Hematopoietic multipotent progenitor cell treated with erythropoietin and hydrocortisone succinate and interleukin-3 and kit ligand, for 6 days (in vitro differentiated cells): ENCODE measurements around the gene GJB1.
A peak's percentile ranks its signal among the peaks of the same experiment; 100 is the strongest.

Source experiments
- DNase-seq: peaks from one replicate; pipeline ENCODE4 v3.0.0-alpha.2; 2015

The GJB1 gene

DNA sequence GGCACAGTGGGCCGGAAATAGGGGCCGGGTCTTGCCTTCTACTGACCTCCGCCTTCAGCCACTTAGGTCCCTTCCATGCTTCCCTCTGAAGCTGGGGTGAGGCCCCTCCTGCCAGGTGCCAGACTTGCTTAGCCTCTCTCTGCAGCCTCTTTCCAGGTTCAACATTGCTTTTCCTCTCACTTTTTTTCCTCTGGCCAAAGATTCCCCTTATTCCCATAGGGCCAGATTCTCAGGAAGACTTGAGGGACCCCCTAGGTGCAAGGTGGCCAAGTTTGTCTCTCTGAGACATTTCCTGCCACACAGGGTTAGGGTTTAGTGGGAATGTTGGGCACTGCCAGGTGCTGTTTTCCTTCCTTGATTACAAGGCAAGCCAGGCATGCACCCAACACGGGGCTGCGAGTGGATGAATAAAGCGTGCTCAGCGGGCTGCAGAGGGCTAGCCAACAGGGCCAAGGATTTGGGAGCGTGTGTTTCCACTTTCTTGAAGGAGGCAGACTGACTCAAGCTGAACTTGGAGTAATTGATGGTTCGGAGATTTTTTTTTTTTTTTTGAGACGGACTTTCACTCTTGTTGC, 7.6 kb upstream of the GJB1 start:
- no peak for DNase-seq

- no peak for DNase-seq
These were observed 6.5 kb upstream of the GJB1 start for GRCh38 chrX:71216485-71216884.

DNA sequence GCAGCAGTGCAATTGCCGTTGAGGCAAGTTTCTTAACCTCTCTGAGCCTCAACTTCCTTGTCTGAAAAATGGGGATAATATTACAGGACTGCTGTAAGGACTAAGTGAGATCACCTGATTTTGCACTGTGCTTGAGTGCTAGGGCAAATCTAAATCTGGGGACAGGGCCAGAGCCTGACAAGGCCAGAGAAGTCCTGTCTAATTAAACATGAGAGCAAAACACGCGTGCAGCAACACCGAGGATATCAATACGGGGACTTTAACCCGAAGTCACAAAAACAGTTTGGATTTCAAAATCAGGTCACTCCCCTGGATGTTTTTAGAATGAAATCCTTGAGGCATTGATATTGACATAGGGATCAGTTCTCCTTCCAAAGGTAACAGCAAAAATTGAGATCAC, 5.7 kb upstream of the GJB1 start:
- no peak for DNase-seq

- DNase-seq, result no peak
These were observed 1.9 kb upstream of the GJB1 start for GRCh38 chrX:71221145-71221544.

DNA sequence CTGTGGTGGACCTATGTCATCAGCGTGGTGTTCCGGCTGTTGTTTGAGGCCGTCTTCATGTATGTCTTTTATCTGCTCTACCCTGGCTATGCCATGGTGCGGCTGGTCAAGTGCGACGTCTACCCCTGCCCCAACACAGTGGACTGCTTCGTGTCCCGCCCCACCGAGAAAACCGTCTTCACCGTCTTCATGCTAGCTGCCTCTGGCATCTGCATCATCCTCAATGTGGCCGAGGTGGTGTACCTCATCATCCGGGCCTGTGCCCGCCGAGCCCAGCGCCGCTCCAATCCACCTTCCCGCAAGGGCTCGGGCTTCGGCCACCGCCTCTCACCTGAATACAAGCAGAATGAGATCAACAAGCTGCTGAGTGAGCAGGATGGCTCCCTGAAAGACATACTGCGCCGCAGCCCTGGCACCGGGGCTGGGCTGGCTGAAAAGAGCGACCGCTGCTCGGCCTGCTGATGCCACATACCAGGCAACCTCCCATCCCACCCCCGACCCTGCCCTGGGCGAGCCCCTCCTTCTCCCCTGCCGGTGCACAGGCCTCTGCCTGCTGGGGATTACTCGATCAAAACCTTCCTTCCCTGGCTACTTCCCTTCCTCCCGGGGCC, 1.2 kb downstream of the GJB1 start:
- DNase-seq, result no peak

DNA sequence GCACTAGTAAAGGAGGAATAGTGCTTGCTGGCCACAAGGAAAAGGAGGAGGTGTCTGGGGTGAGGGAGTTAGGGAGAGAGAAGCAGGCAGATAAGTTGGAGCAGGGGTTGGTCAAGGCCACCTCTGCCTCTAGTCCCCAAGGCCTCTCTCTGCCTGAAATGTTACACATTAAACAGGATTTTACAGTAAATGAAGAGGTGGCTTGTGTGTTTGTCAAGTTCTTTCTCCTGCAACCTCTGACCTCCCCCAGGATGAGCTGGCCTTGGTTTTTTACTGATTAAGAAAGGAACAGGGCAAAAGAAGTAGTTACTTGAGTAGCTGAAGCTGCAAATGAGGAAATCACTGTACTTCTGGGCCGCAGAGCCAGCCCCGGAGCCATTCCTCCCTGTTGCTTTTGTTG, 2.0 kb downstream of the GJB1 start:
- no peak for DNase-seq

DNA sequence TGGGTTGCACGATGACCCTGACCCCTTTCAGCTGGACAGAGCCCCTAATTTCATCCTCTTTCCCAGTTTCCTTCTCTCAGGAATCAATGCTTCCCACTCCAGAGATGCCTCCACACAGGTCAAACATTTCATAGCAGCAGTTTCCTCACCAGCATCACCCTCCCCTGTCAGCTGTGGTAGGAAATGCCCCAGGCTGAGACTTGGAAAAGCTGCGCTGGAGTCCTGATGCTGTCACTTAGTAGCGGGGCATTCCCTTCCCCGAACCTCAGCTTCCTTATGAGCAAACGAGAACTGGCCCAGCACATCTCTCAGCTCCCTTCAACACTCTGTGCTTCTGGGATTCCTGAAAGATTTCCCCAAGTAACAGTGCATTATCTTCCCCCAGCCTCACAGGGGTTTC, 2.7 kb downstream of the GJB1 start:
- DNase-seq, result no peak

GRCh38 chrX:71227370-71228062, 4.5 kb downstream of the GJB1 start:
- peak; percentile 20 for DNase-seq

DNA sequence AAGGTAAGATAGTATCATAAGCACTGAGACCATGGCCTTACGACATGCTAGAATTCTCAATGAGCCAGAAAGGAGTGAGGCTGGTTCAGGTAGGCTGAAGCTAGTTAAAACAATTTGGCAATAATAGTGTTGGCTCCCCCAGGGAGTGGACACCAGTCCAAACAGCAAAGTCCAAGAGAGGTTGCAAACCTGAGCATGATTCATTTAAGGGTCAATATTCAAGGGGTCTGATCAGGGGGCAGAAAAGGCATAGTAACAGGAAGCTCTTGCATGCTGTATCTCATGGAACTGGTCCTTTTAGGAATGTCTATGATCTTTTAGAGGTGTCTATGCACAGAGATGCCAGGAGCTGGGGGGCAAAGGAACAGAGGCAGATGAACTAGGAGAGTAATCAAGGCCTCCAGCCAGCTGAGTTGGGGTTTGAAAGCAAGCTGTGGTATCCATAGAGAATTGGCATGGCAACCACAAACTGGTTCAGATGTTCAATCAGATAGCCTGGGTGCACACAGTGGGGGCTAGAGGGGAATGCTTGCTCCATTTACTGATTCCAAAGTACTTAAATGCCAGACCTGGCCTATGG, 5.1 kb downstream of the GJB1 start:
- DNase-seq, result no peak

DNA sequence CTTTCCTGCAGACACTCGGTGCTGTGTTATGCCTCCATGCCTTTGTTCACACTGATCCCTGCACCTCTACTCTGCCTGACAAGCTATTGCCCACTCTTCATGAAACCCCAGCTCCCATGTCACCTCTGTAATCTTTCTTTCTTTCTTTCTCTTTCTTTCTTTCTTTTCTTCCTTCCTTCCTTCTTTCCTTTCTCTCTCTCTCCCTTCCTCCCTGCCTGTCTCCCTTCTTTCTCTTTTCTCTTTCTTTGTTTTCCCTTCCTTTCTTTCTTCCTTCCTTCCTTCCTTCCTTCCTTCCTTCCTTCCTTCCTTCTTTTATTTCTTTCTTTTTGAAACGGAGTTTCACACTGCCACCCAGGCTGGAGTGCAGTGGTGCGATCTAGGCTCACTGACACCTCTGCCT, 12.5 kb downstream of the GJB1 start:
- no peak for DNase-seq

- DNase-seq, result no peak
These were observed 13.8 kb downstream of the GJB1 start for GRCh38 chrX:71236836-71237235.

DNA sequence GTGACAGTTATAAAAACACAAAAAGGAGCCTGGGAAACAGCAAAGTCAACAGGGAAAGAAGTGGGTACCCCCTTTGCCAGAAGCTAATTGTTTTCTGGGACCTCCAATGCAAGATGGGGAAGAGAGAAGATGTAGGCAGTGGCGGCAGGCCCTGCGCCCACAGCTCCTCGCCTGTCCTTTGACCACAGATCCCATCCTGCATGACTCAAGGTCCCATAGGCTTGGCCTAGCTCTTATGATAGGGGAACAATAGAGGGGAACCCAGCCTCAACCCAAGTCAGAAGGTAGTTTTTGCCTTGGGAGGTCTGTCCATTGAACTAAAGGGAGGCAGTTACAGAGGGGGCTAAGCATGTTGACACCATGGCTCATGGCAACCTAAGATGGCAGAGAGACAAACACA, 16.8 kb downstream of the GJB1 start:
- DNase-seq, result no peak

DNA sequence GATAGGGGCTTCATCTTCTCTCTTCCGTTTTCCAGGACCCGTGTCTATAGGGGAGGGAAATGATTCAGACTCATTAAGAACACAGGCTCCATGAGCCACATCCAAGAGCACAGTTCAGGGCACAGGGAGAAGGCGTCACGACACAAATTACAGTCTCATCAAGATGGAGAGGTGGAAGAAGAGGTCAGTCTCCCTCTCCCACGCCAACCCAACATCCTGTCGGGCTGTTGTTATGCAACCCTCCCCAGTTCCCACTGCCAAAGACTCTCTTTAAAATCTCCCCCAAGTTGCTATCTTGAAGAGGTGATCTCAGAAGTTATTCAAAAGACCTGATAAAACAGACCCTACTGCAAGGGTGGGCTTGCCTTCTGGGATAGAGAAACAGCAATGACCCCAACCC, 18.3 kb downstream of the GJB1 start:
- no peak for DNase-seq

- no peak for DNase-seq
These were observed 21.5 kb downstream of the GJB1 start for GRCh38 chrX:71244359-71245128.

DNA sequence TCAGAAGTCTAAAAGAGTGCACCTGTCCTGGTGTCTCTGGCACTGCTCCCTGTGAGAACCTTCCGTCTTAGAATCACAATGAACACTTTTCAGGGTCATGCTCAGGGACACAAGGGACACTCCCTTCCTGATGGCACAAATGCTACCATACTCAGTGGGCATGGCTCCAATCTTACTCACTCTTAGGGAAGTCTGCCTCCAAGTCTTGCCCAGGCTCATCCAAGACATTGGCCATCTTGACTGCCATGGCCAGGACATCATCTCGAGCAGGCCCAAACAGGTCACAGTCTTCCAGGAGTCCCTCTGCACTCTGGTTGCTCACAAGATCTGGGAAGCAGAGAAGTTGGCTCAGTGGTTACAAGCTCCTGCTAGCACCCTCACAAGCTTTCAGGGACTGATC, 22.1 kb downstream of the GJB1 start:
- DNase-seq, result no peak

- no peak for DNase-seq
These were observed 27.8 kb downstream of the GJB1 start for GRCh38 chrX:71250841-71251240.

DNA sequence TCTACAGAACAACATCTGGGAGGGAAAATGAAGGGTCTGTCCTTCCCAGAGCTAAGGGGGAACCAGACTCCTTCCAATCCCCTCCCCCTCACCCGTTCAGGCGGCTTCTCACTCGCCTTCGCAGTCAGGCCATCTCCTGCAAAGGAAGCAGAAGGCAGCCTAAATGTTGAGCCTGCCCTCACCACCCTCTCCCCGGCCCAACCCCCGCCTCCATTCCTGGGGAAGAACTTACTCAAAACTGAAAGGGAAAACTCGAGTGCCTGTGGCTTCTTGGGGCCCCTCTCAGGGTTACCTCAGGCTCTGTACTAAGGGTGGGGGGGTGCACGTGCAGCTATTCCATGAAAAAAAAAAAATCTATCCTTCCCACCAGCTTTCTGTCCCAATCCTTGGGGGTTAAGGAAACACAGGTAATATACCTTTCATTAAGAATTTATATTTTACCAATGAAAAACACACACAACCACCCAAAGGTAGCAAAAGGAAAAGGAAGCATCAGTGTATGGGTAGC, 28.5 kb downstream of the GJB1 start:
- DNase-seq, result no peak

DNA sequence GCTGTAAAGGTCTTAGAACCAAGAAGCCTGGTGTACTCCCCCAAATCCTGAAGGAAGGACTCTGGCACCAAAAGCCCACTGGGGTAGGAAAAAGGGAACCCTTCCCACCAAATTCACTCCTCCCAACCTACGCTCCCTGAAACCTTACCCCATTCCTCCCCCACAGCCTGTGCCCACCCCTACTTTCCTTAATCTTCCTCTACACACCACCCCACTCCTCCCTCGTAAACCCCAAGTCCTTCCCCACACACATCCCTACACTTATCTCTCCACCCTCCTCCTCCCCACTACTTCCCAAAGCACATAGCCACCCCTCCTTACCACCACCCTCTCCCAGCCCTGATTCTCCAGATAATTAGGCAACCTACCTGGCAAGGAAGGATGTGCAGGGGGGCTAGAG, 29.2 kb downstream of the GJB1 start:
- no peak for DNase-seq

DNA sequence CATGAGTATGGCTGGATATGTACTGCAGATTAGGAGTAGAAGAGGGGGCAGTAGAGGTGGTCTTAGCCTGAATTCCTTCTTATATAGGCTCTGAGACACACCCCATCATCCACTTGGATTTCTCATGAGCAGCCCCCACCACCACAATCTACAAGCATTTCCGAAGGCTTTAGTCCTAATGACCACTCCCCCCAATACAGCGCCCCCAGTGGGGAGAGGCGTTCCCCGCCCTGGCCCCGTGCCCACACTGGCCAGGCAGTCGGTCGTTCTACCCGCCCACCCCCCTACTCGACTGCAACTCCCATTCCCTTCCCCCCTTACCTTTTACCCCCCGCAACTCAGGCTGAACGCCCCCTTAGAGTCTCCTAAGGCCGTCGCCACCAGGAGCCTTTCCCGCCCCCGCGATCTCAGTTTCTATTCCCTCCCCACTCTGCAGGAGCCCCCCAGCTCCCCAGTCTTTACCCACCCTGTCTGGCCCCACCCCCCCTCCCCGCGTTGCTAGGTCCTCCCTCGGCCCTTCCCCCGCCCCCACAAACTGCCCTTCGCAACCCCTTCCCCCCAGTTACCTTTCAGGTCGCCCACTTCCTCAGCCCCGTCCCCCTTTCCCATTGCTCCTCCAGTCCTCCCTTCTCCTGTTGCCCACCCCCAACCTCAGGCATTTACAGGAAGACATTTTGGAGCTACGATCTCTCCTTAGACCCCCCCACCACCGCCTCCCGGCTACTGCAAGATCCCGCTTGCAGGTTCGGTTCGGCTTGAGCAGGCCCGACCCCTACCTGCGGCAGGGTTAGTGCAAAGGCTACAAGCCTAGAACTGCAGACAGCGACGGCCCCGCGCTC, 30.4 kb downstream of the GJB1 start:
- DNase-seq, result peak; percentile 68

- DNase-seq, result peak; percentile 90
These were observed 31.3 kb downstream of the GJB1 start, which contains the start of gene ZMYM3 for GRCh38 chrX:71254092-71254963. ZMYM3 (minus strand) TSS chrX:71254140; CDS start chrX:71253255, 885 bp downstream.

DNA sequence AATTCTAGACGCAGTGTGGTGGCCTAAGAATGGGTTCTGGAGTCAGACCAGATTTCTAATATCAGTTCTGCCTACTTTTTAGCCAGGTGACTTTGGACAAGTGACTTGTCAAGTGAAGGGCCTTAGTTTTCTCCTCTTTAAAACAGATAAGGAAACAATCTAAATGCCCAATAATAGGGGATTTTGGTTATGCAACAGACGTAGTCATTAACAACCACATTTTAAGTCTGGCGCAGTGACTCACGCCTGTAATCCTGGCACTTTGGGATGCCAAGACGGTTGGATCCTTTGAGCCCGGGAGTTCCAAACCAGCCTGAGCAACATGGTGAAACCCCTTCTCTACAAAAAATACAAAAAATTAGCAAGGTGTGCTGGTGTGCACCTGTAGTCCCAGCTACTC, 33.0 kb downstream of the GJB1 start:
- no peak for DNase-seq
